Osteoblast (primary cell): ENCODE data around the gene OR4F6. TPM values are rescaled to one million over a fixed set of nuclear protein-coding genes. Genes with fewer than 3 reads are reported as not detected.

Source experiments
- DNase-seq: peaks from one replicate; pipeline ENCODE4 v3.0.0; 2011; ENCODE audit warnings: low spot score, mixed read lengths; ENCODE audit not compliant: insufficient read length; ENCODE audit errors: missing footprints
- H2AFZ ChIP-seq: 2 replicates; pipeline ENCODE4 v1.6.0; 2011; ENCODE audit warnings: mild to moderate bottlenecking, low read length
- H3K27ac ChIP-seq: 2 replicates; pipeline ENCODE4 v1.5.1; 2011; ENCODE audit warnings: mild to moderate bottlenecking, low read depth, low read length, moderate library complexity
- H3K27me3 ChIP-seq: 2 replicates; pipeline ENCODE4 v1.6.0; 2012; ENCODE audit warnings: mild to moderate bottlenecking, control low read depth, inconsistent platforms, low read length, moderate library complexity; ENCODE audit not compliant: insufficient read depth
- H3K36me3 ChIP-seq: 2 replicates; pipeline ENCODE4 v1.5.1; 2011; ENCODE audit warnings: mild to moderate bottlenecking, low read length, control low read depth, moderate library complexity; ENCODE audit not compliant: insufficient read depth
- H3K4me1 ChIP-seq: 2 replicates; pipeline ENCODE4 v1.5.1; 2011; ENCODE audit warnings: mild to moderate bottlenecking, low read length, control low read depth, moderate library complexity; ENCODE audit not compliant: insufficient read depth
- H3K4me2 ChIP-seq: 2 replicates; pipeline ENCODE4 v1.6.0; 2011; ENCODE audit warnings: mild to moderate bottlenecking, low read length; ENCODE audit not compliant: insufficient read depth
- H3K4me3 ChIP-seq: fragments of 200-600 bp; sonication (generic); 3 replicates; pipeline ENCODE4 v1.5.1; 2012; ENCODE audit warnings: mild to moderate bottlenecking, low read length, inconsistent platforms; ENCODE audit not compliant: insufficient read depth
- H3K79me2 ChIP-seq: 2 replicates; pipeline ENCODE4 v1.6.0; 2012; ENCODE audit warnings: mild to moderate bottlenecking, low read length, control low read depth, inconsistent platforms; ENCODE audit not compliant: insufficient read depth
- H3K9me3 ChIP-seq: 2 replicates; pipeline ENCODE4 v1.5.1; 2011; ENCODE audit warnings: low read depth, low read length, control low read depth
- H4K20me1 ChIP-seq: 2 replicates; pipeline ENCODE4 v1.6.0; 2012; ENCODE audit warnings: mild to moderate bottlenecking, low read length, control low read depth; ENCODE audit not compliant: insufficient read depth
- CTCF ChIP-seq: IDR thresholded peaks from 2 replicates; pipeline ENCODE4 v1.5.1; 2011; ENCODE audit warnings: mild to moderate bottlenecking, low read depth, low read length, moderate library complexity; ENCODE audit errors: extremely low read depth
- small RNA-seq: library from RNA; depleted of rRNA; stranded (forward); fragments of <200 nt; gene quantifications from one replicate; pipeline ENCODE3, GENCODE V24; 2012
- total RNA-seq: library from RNA; depleted of rRNA; stranded (reverse); fragments of >200 nt; gene quantifications from 2 replicates; pipeline ENCODE4 v1.2.3, GENCODE V29; 2012

The OR4F6 gene
- total RNA-seq, 1 donor: not detected

GRCh38 chr15:101841656-101842055, 38.3 kb downstream of the OR4F6 start:
- no peaks in the 10 kb centered on the region for H3K36me3 ChIP-seq
- H3K79me2 ChIP-seq: no peaks in the 10 kb centered on the region
- no peaks in the 10 kb centered on the region for H3K4me1 ChIP-seq
- H3K4me3 ChIP-seq: no peak overlapping the region
- H3K4me2 ChIP-seq: no peak overlapping the region
- no peak overlapping the region for H2AFZ ChIP-seq
- no peaks in the 10 kb centered on the region for H3K9me3 ChIP-seq
- no peak for TF ChIP-seq CTCF
- H3K27ac ChIP-seq: no peak overlapping the region
- no peak for DNase-seq
- H3K27me3 ChIP-seq: no peaks in the 10 kb centered on the region
- H4K20me1 ChIP-seq: no peaks in the 10 kb centered on the region

GRCh38 chr15:101844916-101845315, 41.6 kb downstream of the OR4F6 start:
- Histone ChIP-seq H3K4me2 (no peak overlapping the region), H3K27me3 (no peaks in the 10 kb centered on the region)

GRCh38 chr15:101852356-101852755, 49.0 kb downstream of the OR4F6 start:
- Histone ChIP-seq H3K36me3 (no peaks in the 10 kb centered on the region), H3K79me2 (no peaks in the 10 kb centered on the region), H3K27me3 (no peaks in the 10 kb centered on the region), H3K4me1 (no peaks in the 10 kb centered on the region), H3K4me2 (no peak overlapping the region), H3K9me3 (no peaks in the 10 kb centered on the region), H2AFZ (no peak overlapping the region), H3K4me3 (no peak overlapping the region), H4K20me1 (no peaks in the 10 kb centered on the region), H3K27ac (no peak overlapping the region)
- no peak for DNase-seq
- TF ChIP-seq CTCF: no peak

More at GRCh38 chr15:101844916-101845315, 41.6 kb downstream of the OR4F6 start:
- no peaks in the 10 kb centered on the region for H3K79me2 ChIP-seq
- TF ChIP-seq CTCF: no peak
- no peak for DNase-seq
- no peak overlapping the region for H2AFZ ChIP-seq
- H4K20me1 ChIP-seq: no peaks in the 10 kb centered on the region
- H3K9me3 ChIP-seq: no peaks in the 10 kb centered on the region
- no peaks in the 10 kb centered on the region for H3K4me1 ChIP-seq
- H3K4me3 ChIP-seq: no peak overlapping the region
- no peak overlapping the region for H3K27ac ChIP-seq
- no peaks in the 10 kb centered on the region for H3K36me3 ChIP-seq

Small RNAs within 50 kb of the gene (small RNA-seq; reads per million reads assigned to genes)
- not detected for gene RN7SL209P

Other genes starting within 250 kb of the OR4F6 start
- 31.8 and 32.6 TPM in 2 replicates for gene TM2D3, start 151.1 kb upstream of the OR4F6 start, total RNA-seq
- gene TARS3, start 79.0 kb upstream of the OR4F6 start, total RNA-seq: 8.7 and 15.0 TPM in 2 replicates
- under 0.01 TPM in 1 of 2 replicates, not detected in the other for gene OR4F15, start 8.7 kb downstream of the OR4F6 start, total RNA-seq